HG02571 (cell line): ENCODE results near the gene ACTN1.

ENCODE experiments used
- ATAC-seq: cut with Tn5 transposase; IDR thresholded peaks from one replicate; pipeline ENCODE4 v1.9.1; 2021; ENCODE audit warnings: mild to moderate bottlenecking, moderate library complexity; ENCODE audit not compliant: unreplicated experiment

The ACTN1 gene

GRCh38 chr14:68970038-68970612 is 9.0 kb downstream of the ACTN1 start:
- ATAC-seq = no peak

GRCh38 chr14:68969278-68970033 is 9.6 kb downstream of the ACTN1 start:
- no peak for ATAC-seq

GRCh38 chr14:68968721-68969120 is 10.4 kb downstream of the ACTN1 start:
- ATAC-seq = no peak

GRCh38 chr14:68968051-68968450 is 11.1 kb downstream of the ACTN1 start:
- no peak for ATAC-seq

- ATAC-seq = no peak
Measured at GRCh38 chr14:68967459-68967940, 11.6 kb downstream of the ACTN1 start.

GRCh38 chr14:68966872-68967301 is 12.2 kb downstream of the ACTN1 start:
- ATAC-seq = no peak

- no peak for ATAC-seq
Measured at GRCh38 chr14:68965261-68965761, 13.8 kb downstream of the ACTN1 start.

- ATAC-seq = no peak
Measured at GRCh38 chr14:68964300-68965093, 14.6 kb downstream of the ACTN1 start.

- no peak for ATAC-seq
Measured at GRCh38 chr14:68962681-68963080, 16.4 kb downstream of the ACTN1 start.

- ATAC-seq = no peak
Measured at GRCh38 chr14:68961781-68962584, 17.1 kb downstream of the ACTN1 start.

GRCh38 chr14:68961361-68961760 is 17.7 kb downstream of the ACTN1 start:
- no peak for ATAC-seq

GRCh38 chr14:68960123-68960522 is 19.0 kb downstream of the ACTN1 start:
- ATAC-seq = no peak

- no peak for ATAC-seq
Measured at GRCh38 chr14:68959035-68959434, 20.1 kb downstream of the ACTN1 start.

GRCh38 chr14:68958553-68958952 is 20.5 kb downstream of the ACTN1 start:
- ATAC-seq = no peak

- ATAC-seq = no peak
Measured at GRCh38 chr14:68957775-68958174, 21.3 kb downstream of the ACTN1 start.

GRCh38 chr14:68956724-68957123 is 22.4 kb downstream of the ACTN1 start:
- ATAC-seq = no peak

- ATAC-seq = no peak
Measured at GRCh38 chr14:68955851-68956179, 23.3 kb downstream of the ACTN1 start.

GRCh38 chr14:68955164-68955850 is 23.8 kb downstream of the ACTN1 start:
- no peak for ATAC-seq

- ATAC-seq = no peak
Measured at GRCh38 chr14:68953196-68953555, 25.9 kb downstream of the ACTN1 start.

GRCh38 chr14:68952531-68953195 is 26.4 kb downstream of the ACTN1 start:
- no peak for ATAC-seq
